Suprapubic skin (tissue), 4 donors: ENCODE measurements around the gene ABCG4. TPM values are rescaled to one million over a fixed set of nuclear protein-coding genes. Genes with fewer than 3 reads are reported as not detected.

Source experiments
- DNase-seq, 2 donors: peaks; one replicate each; pipeline ENCODE4 v3.0.0-alpha.2; 2019; ENCODE audit warnings: low spot score in 2 of 2
- H3K27ac ChIP-seq: fragments of 200-600 bp; sonication (generic); one replicate; pipeline ENCODE4 v1.5.1; 2019
- H3K27me3 ChIP-seq: fragments of 200-600 bp; sonication (generic); one replicate; pipeline ENCODE4 v1.5.1; 2019
- H3K36me3 ChIP-seq: fragments of 200-600 bp; sonication (generic); one replicate; pipeline ENCODE4 v1.5.1; 2019
- H3K4me1 ChIP-seq: fragments of 200-600 bp; sonication (generic); one replicate; pipeline ENCODE4 v1.5.1; 2019
- H3K4me3 ChIP-seq: fragments of 200-600 bp; sonication (generic); one replicate; pipeline ENCODE4 v1.5.1; 2019; ENCODE audit warnings: mild to moderate bottlenecking
- H3K9me3 ChIP-seq: fragments of 200-600 bp; sonication (generic); one replicate; pipeline ENCODE4 v1.5.1; 2019
- EP300 ChIP-seq: sonication (generic); formaldehyde crosslinking; IDR thresholded peaks from one replicate; pipeline ENCODE4 v1.6.1; 2017; ENCODE audit warnings: antibody characterized with exemption
- POLR2A ChIP-seq, 2 donors: fragments of 450-650 bp; IDR thresholded peaks; one replicate each; pipeline ENCODE4 v1.6.1; 2017; ENCODE audit warnings: antibody characterized with exemption in 2 of 2, mild to moderate bottlenecking in 2 of 2, moderate library complexity in 2 of 2
- POLR2AphosphoS5 ChIP-seq, 3 donors: sonication (generic); formaldehyde crosslinking; IDR thresholded peaks; one replicate each; pipeline ENCODE4 v1.6.1; 2017; ENCODE audit warnings: antibody characterized with exemption in 3 of 3
- WGBS: methylation state at CpG from one replicate; pipeline ENCODE4 v1.1.5; 2018; 5-methylcytosine and 5-hydroxymethylcytosine counted together
- total RNA-seq, 4 donors: library from RNA; depleted of rRNA; stranded (reverse); fragments of >200 nt; gene quantifications; one replicate each; pipeline ENCODE4 v1.1.0, GENCODE V29; 2016
- TF ChIP-seq, protein P1 (sequence below), 2 donors: fragments of 200-600 bp in 1 of 2; fragments of 450-650 bp in 1 of 2; sonication (generic) in 1 of 2; IDR thresholded peaks; one replicate each; pipeline ENCODE4 v1.5.1; 2016 to 2019; ENCODE audit warnings: antibody characterized with exemption in 2 of 2, mild to moderate bottlenecking in 1 of 2, moderate library complexity in 1 of 2

Gene ABCG4
- total RNA-seq, 4 donors from 2014 or later = 0.26 to 1.6 (median 0.73) TPM

- 94% methylated on average over 5 of the region's 5 CpGs for WGBS
- no peak for DNase-seq
- Histone ChIP-seq H3K4me3 (no peak overlapping the region), H3K36me3 (peaks cover 29% of the 10 kb centered on the region), H3K9me3 (no peaks in the 10 kb centered on the region), H3K27ac (no peak overlapping the region), H3K4me1 (peaks cover 22% of the 10 kb centered on the region), H3K27me3 (no peaks in the 10 kb centered on the region)
- TF ChIP-seq POLR2A (IDR thresholded peaks at IDR 0.05) (no peak), POLR2AphosphoS5 (IDR thresholded peaks at IDR 0.05) (no peak), EP300 (no peak)
- TF ChIP-seq, protein P1, sequence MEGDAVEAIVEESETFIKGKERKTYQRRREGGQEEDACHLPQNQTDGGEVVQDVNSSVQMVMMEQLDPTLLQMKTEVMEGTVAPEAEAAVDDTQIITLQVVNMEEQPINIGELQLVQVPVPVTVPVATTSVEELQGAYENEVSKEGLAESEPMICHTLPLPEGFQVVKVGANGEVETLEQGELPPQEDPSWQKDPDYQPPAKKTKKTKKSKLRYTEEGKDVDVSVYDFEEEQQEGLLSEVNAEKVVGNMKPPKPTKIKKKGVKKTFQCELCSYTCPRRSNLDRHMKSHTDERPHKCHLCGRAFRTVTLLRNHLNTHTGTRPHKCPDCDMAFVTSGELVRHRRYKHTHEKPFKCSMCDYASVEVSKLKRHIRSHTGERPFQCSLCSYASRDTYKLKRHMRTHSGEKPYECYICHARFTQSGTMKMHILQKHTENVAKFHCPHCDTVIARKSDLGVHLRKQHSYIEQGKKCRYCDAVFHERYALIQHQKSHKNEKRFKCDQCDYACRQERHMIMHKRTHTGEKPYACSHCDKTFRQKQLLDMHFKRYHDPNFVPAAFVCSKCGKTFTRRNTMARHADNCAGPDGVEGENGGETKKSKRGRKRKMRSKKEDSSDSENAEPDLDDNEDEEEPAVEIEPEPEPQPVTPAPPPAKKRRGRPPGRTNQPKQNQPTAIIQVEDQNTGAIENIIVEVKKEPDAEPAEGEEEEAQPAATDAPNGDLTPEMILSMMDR (IDR thresholded peaks at IDR 0.05) = no peak
Observed at GRCh38 chr11:119118227-119118626, 30.6 kb upstream of the ABCG4 start.

- no peak for DNase-seq
- Histone ChIP-seq H3K27ac (no peak overlapping the region), H3K4me3 (no peak overlapping the region), H3K27me3 (no peaks in the 10 kb centered on the region), H3K36me3 (peaks cover 24% of the 10 kb centered on the region), H3K9me3 (no peaks in the 10 kb centered on the region), H3K4me1 (peaks cover 24% of the 10 kb centered on the region)
- TF ChIP-seq EP300 = no peak
- no peak for TF ChIP-seq POLR2AphosphoS5 (IDR thresholded peaks at IDR 0.05)
- no peak for TF ChIP-seq POLR2A (IDR thresholded peaks at IDR 0.05)
- TF ChIP-seq, protein P1 (IDR thresholded peaks at IDR 0.05) = no peak
- WGBS = 84% methylated on average over 1 of the region's 1 CpG
Observed at GRCh38 chr11:119118946-119119345, 29.9 kb upstream of the ABCG4 start.

GRCh38 chr11:119120639-119121007 lies 28.2 kb upstream of the ABCG4 start:
- peaks cover 27% of the 10 kb centered on the region for H3K4me1 ChIP-seq
- peak overlapping the region; percentile 85 for H3K27ac ChIP-seq
- no peaks in the 10 kb centered on the region for H3K9me3 ChIP-seq
- no peak for DNase-seq
- H3K4me3 ChIP-seq = peak overlapping the region; percentile 63
- H3K36me3 ChIP-seq = peaks cover 20% of the 10 kb centered on the region
- TF ChIP-seq, protein P1 (IDR thresholded peaks at IDR 0.05) = no peak
- 17% methylated on average over 5 of the region's 5 CpGs for WGBS
- H3K27me3 ChIP-seq = no peaks in the 10 kb centered on the region

DNA sequence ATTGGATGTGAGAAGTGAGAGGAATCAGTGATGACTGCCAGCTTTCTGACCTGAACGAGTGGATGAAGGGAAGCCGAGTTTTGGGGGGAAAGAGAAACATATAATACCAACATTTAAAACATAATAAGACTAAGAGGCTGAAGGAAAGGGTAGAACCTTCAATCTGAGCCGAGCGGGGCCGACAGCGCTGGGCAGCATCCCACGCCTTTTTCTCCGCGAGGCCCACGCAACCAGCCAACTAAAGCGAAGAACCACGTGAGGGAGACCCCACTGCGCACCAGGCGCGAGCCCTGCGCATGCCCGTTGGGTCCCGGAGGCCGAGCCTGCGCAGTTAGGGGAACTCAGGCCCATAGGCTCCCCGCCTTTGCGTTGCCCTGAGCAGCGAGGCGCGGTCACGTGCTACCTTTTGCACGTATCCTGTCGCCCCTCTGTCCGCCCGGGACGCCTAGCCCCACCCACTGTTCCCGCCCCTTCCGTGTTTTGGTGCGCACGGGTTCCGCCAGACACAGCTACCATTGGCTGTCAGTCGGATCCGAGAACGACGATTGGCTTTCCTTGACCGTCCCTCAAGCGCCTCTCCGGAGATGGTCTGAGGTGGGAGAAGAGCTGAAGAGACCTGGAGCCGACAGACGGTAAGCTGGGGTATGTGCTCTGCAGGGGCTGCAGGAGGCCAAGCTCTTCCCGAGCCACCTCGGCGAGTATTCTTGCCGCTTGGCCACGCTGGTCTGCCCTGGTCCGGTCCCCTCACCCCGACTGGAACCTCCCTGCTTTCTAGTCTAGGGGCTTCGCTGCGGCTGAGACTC lies 27.6 kb upstream of the ABCG4 start, which contains the start of gene HINFP:
TSS of gene HINFP (plus strand) at position 573 of the 803 bp plus-strand sequence. CDS start 5,365 bp downstream, outside the sequence.
- H3K27me3 ChIP-seq = no peaks in the 10 kb centered on the region
- peak; percentile 40 to 67 for TF ChIP-seq POLR2A (IDR thresholded peaks at IDR 0.05)
- no peak for TF ChIP-seq EP300
- TF ChIP-seq POLR2AphosphoS5 (IDR thresholded peaks at IDR 0.05) = peak in 1 of 3 donors; percentile 62
- TF ChIP-seq, protein P1 (IDR thresholded peaks at IDR 0.05) = no peak
- under 1% methylated on average over 26 of the region's 54 CpGs for WGBS
- DNase-seq = peak; percentile 100
- H3K36me3 ChIP-seq = peaks cover 14% of the 10 kb centered on the region
- H3K4me1 ChIP-seq = peaks cover 33% of the 10 kb centered on the region
- peak within 1 kb of the TSS; percentile 85 for H3K27ac ChIP-seq
- H3K9me3 ChIP-seq = no peaks in the 10 kb centered on the region
- H3K4me3 ChIP-seq = peak within 1 kb of the TSS; percentile 63

DNA sequence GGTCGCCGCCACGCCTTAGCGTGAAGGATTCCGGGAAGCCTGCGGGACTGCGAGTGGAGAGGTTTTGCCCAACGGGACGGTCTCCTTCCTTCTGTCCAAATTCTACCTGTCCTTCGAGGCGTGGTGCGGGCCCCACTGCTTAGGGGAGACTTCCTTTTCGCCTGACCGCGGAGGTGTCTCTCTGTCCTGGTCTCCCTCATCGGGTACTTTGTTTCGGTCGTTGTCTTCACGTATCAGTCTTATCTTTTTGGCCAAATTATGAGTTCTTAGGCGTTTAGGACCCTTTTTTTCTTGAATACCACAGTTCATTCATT lies 27.1 kb upstream of the ABCG4 start:
- no peaks in the 10 kb centered on the region for H3K27me3 ChIP-seq
- 3% methylated on average over 16 of the region's 20 CpGs for WGBS
- no peak for TF ChIP-seq POLR2A (IDR thresholded peaks at IDR 0.05)
- no peak for TF ChIP-seq EP300
- TF ChIP-seq, protein P1 (IDR thresholded peaks at IDR 0.05) = no peak
- no peak for TF ChIP-seq POLR2AphosphoS5 (IDR thresholded peaks at IDR 0.05)
- peak overlapping the region; percentile 63 for H3K4me3 ChIP-seq
- DNase-seq = no peak
- no peaks in the 10 kb centered on the region for H3K9me3 ChIP-seq
- H3K36me3 ChIP-seq = peaks cover 9% of the 10 kb centered on the region
- peaks cover 38% of the 10 kb centered on the region for H3K4me1 ChIP-seq
- peak overlapping the region; percentile 85 for H3K27ac ChIP-seq
